H1 (cell line): ENCODE results near the gene C1QTNF7. TPM values are rescaled to one million over a fixed set of nuclear protein-coding genes. Genes with fewer than 3 reads are reported as not detected.

Experiments used
- CTCF ChIA-PET: fragments of 300-600 bp; sonication (Branson Sonifier 250); formaldehyde crosslinking; loops from one replicate; lab custom pipeline; 2021; ENCODE audit not compliant: partially characterized antibody; lab: Charles Lee
- POLR2A ChIA-PET: fragments of 300-600 bp; sonication (Branson Sonifier 250); formaldehyde crosslinking; loops from one replicate; lab custom pipeline; 2021; ENCODE audit warnings: inconsistent platforms; ENCODE audit not compliant: partially characterized antibody; lab: Charles Lee
- DNase-seq, 2 experiments: peaks; one replicate each; pipeline versions ENCODE4 v3.0.0 to v3.0.0-alpha.2; 2010 to 2022; ENCODE audit warnings: low spot score in 2 of 2, low read depth in 1 of 2, mixed read lengths in 1 of 2
- FAIRE-seq: peaks from 2 replicates; lab custom pipeline; 2011; peaks lifted over from hg19 to GRCh38; lab: Jason Lieb, UNC
- H2AFZ ChIP-seq: 2 replicates; pipeline ENCODE4 v1.8.1; 2012; ENCODE audit warnings: low read length, inconsistent platforms
- H2AK5ac ChIP-seq: 2 replicates; pipeline ENCODE4 v1.6.1; 2013; ENCODE audit warnings: low read depth, low read length
- H2BK120ac ChIP-seq: replicated peaks from 2 replicates; pipeline ENCODE3; 2013; ENCODE audit warnings: low read depth, low read length, inconsistent platforms
- H2BK12ac ChIP-seq: 2 replicates; pipeline ENCODE4 v1.6.1; 2013; ENCODE audit warnings: low read depth, low read length
- H2BK15ac ChIP-seq: 2 replicates; pipeline ENCODE4 v1.6.1; 2013; ENCODE audit warnings: low read length
- H2BK20ac ChIP-seq: 2 replicates; pipeline ENCODE4 v1.6.1; 2013; ENCODE audit warnings: low read length
- H2BK5ac ChIP-seq: 2 replicates; pipeline ENCODE4 v1.6.1; 2013; ENCODE audit warnings: low read depth, low read length
- H3K14ac ChIP-seq: 2 replicates; pipeline ENCODE4 v1.6.1; 2013; ENCODE audit warnings: inconsistent platforms; ENCODE audit not compliant: insufficient read length
- H3K18ac ChIP-seq: 2 replicates; pipeline ENCODE4 v1.6.1; 2013; ENCODE audit warnings: low read length; ENCODE audit errors: extremely low read depth
- H3K23ac ChIP-seq: 2 replicates; pipeline ENCODE4 v1.6.1; 2013; ENCODE audit warnings: inconsistent platforms; ENCODE audit not compliant: insufficient read length
- H3K23me2 ChIP-seq: 2 replicates; pipeline ENCODE4 v1.6.1; 2013; ENCODE audit warnings: low read depth, low read length
- H3K27ac ChIP-seq: 2 replicates; pipeline ENCODE4 v1.6.1; 2011; ENCODE audit warnings: low read depth, low read length, inconsistent platforms
- H3K27me3 ChIP-seq, 4 experiments: replicated peaks in 1 of 4; 1 replicate in 1 of 4; 2 replicates in 3 of 4; pipeline versions ENCODE4 v1.6.1 to v1.8.1; 2011 to 2013; ENCODE audit warnings: low read length in 3 of 4, mild to moderate bottlenecking in 3 of 4, inconsistent platforms in 2 of 4, mixed read lengths in 2 of 4, moderate library complexity in 1 of 4; ENCODE audit not compliant: control insufficient read depth in 3 of 4, insufficient read depth in 3 of 4; ENCODE audit errors: extremely low read depth in 1 of 4
- H3K36me3 ChIP-seq, 4 experiments: 2 replicates each; pipeline versions ENCODE4 v1.6.1 to v1.8.1; 2011 to 2013; ENCODE audit warnings: mild to moderate bottlenecking in 4 of 4, low read length in 3 of 4, moderate library complexity in 2 of 4, control low read depth in 1 of 4, inconsistent platforms in 1 of 4; ENCODE audit not compliant: insufficient read depth in 4 of 4, control insufficient read depth in 2 of 4
- H3K4ac ChIP-seq: replicated peaks from 2 replicates; pipeline ENCODE3; 2013; ENCODE audit warnings: low read length, low read depth, mixed read lengths, inconsistent platforms; ENCODE audit not compliant: insufficient read length
- H3K4me1 ChIP-seq, 4 experiments: replicated peaks in 1 of 4; 1 replicate in 1 of 4; 2 replicates in 3 of 4; pipeline versions ENCODE4 v1.6.1 to v1.8.1; 2011 to 2013; ENCODE audit warnings: low read length in 3 of 4, inconsistent platforms in 2 of 4, mixed read lengths in 1 of 4; ENCODE audit not compliant: insufficient read depth in 4 of 4, control insufficient read depth in 3 of 4
- H3K4me2 ChIP-seq, 2 experiments: 2 replicates each; pipeline versions ENCODE4 v1.6.1 to v1.8.1; 2011 to 2013; ENCODE audit warnings: low read depth in 2 of 2, low read length in 2 of 2, control low read depth in 1 of 2, inconsistent platforms in 1 of 2, mild to moderate bottlenecking in 1 of 2; ENCODE audit not compliant: insufficient read depth in 1 of 2
- H3K4me3 ChIP-seq, 4 experiments: fragments of 200-600, 300-600 bp in 1 of 4; sonication (generic), shearing (Covaris generic), sonication (Bioruptor Twin) in 1 of 4; 2 replicates each; pipeline versions ENCODE4 v1.5.1 to v1.8.1; 2011 to 2016; ENCODE audit warnings: low read length in 4 of 4, low read depth in 3 of 4, control low read depth in 2 of 4, inconsistent platforms in 2 of 4, mild to moderate bottlenecking in 2 of 4, mixed read lengths in 1 of 4, moderate library complexity in 1 of 4; ENCODE audit not compliant: insufficient read depth in 2 of 4; ENCODE audit errors: extremely low read depth in 1 of 4
- H3K56ac ChIP-seq: replicated peaks from 2 replicates; pipeline ENCODE3; 2013; ENCODE audit warnings: low read depth, mild to moderate bottlenecking, mixed read lengths, low read length, inconsistent platforms; ENCODE audit not compliant: insufficient read length
- H3K79me1 ChIP-seq: 2 replicates; pipeline ENCODE4 v1.6.1; 2013; ENCODE audit warnings: low read depth, low read length, control low read depth
- H3K79me2 ChIP-seq, 2 experiments: 2 replicates each; pipeline versions ENCODE4 v1.6.1 to v1.8.1; 2012 to 2013; ENCODE audit warnings: low read length in 2 of 2, mild to moderate bottlenecking in 2 of 2, inconsistent platforms in 1 of 2; ENCODE audit not compliant: insufficient read depth in 2 of 2, control insufficient read depth in 1 of 2
- H3K9ac ChIP-seq, 4 experiments: replicated peaks in 1 of 4; 1 replicate in 1 of 4; 2 replicates in 3 of 4; pipeline versions ENCODE4 v1.6.1 to v1.8.1; 2011 to 2013; ENCODE audit warnings: low read depth in 3 of 4, low read length in 3 of 4, control low read depth in 2 of 4, mild to moderate bottlenecking in 2 of 4, moderate library complexity in 2 of 4, inconsistent platforms in 1 of 4; ENCODE audit errors: extremely low read depth in 1 of 4
- H3K9me3 ChIP-seq, 2 experiments: 2 replicates each; pipeline versions ENCODE4 v1.6.1 to v1.8.1; 2012 to 2013; ENCODE audit warnings: mild to moderate bottlenecking in 2 of 2, moderate library complexity in 2 of 2, control low read depth in 1 of 2, inconsistent platforms in 1 of 2, low read depth in 1 of 2, low read length in 1 of 2, mixed read lengths in 1 of 2; ENCODE audit not compliant: insufficient read depth in 2 of 2
- H4K20me1 ChIP-seq, 2 experiments: replicated peaks in 1 of 2; 2 replicates each; pipeline versions ENCODE3 to v1.8.1; 2011 to 2013; ENCODE audit warnings: inconsistent platforms in 2 of 2, low read length in 2 of 2, mild to moderate bottlenecking in 1 of 2; ENCODE audit not compliant: insufficient read depth in 2 of 2, control insufficient read depth in 1 of 2
- H4K5ac ChIP-seq: 2 replicates; pipeline ENCODE4 v1.6.1; 2013; ENCODE audit warnings: low read length, low read depth, mixed read lengths, inconsistent platforms; ENCODE audit not compliant: insufficient read length
- H4K8ac ChIP-seq: 2 replicates; pipeline ENCODE4 v1.8.0; 2013; ENCODE audit warnings: mild to moderate bottlenecking, moderate library complexity, low read length, inconsistent platforms; ENCODE audit not compliant: insufficient read depth; ENCODE audit errors: extremely low read depth
- H4K91ac ChIP-seq: replicated peaks from 2 replicates; pipeline ENCODE3; 2013; ENCODE audit warnings: low read length, mixed read lengths, inconsistent platforms; ENCODE audit not compliant: insufficient read length
- BCL11A ChIP-seq, 2 experiments: IDR thresholded peaks; one replicate each; pipeline ENCODE4 v1.6.1; 2011; ENCODE audit warnings: low read depth in 2 of 2, low read length in 2 of 2, mild to moderate bottlenecking in 2 of 2
- CHD1 ChIP-seq: IDR thresholded peaks from 2 replicates; pipeline ENCODE4 v1.6.1; 2012; ENCODE audit warnings: low read depth, low read length, improper control_type of control experiment
- E2F6 ChIP-seq: IDR thresholded peaks from 2 replicates; pipeline ENCODE4 v1.6.1; 2012; ENCODE audit warnings: inconsistent platforms
- GTF2F1 ChIP-seq: IDR thresholded peaks from 2 replicates; pipeline ENCODE4 v1.6.1; 2012; ENCODE audit warnings: low read depth, low read length, improper control_type of control experiment, borderline replicate concordance
- HDAC6 ChIP-seq: IDR thresholded peaks from one replicate; pipeline ENCODE4 v1.7.1; 2012; ENCODE audit warnings: low read depth, mild to moderate bottlenecking, inconsistent platforms, low read length, moderate library complexity
- KDM1A ChIP-seq: fragments of 200-600, 300-600 bp; sonication (generic); IDR thresholded peaks from 2 replicates; pipeline ENCODE4 v1.7.1; 2016; ENCODE audit warnings: mild to moderate bottlenecking, low read length, borderline replicate concordance
- NRF1 ChIP-seq: IDR thresholded peaks from 2 replicates; pipeline ENCODE4 v1.6.1; 2011; ENCODE audit warnings: mild to moderate bottlenecking, low read depth, low read length, improper control_type of control experiment
- RBBP5 ChIP-seq: IDR thresholded peaks from 2 replicates; pipeline ENCODE4 v1.7.1; 2012; ENCODE audit warnings: low read depth, mild to moderate bottlenecking, inconsistent platforms, low read length, moderate library complexity, borderline replicate concordance
- RNF2 ChIP-seq: fragments of 200-900, 300-1000 bp; sonication (generic); IDR thresholded peaks from 2 replicates; pipeline ENCODE4 v1.7.1; 2016; ENCODE audit warnings: borderline replicate concordance, low read depth, mild to moderate bottlenecking, antibody characterized with exemption, low read length; ENCODE audit not compliant: poor library complexity, severe bottlenecking; ENCODE audit errors: missing control alignments
- TEAD4 ChIP-seq: IDR thresholded peaks from 2 replicates; pipeline ENCODE4 v1.6.1; 2012; ENCODE audit warnings: low read depth, low read length, inconsistent platforms, mixed read lengths
- WGBS, 2 experiments: shearing (Covaris generic) in 1 of 2; methylation state at CpG; one replicate each; pipeline versions ENCODE4 v1.1.6 to v1.1.7; 2013 to 2015; ENCODE audit warnings: low lambda C conversion rate in 2 of 2, mixed read lengths in 2 of 2, inconsistent platforms in 1 of 2, low coverage in 1 of 2, missing lambda C conversion rate in 1 of 2; ENCODE audit not compliant: insufficient replicate concordance in 2 of 2, insufficient coverage in 1 of 2, insufficient read length in 1 of 2; ENCODE audit errors: extremely low coverage in 1 of 2, missing lambda C conversion rate in 1 of 2; 5-methylcytosine and 5-hydroxymethylcytosine counted together
- polyA plus RNA-seq, 7 experiments: library from polyadenylated mRNA; depleted of rRNA in 3 of 7; stranded (reverse) in 5 of 7; unstranded in 2 of 7; fragments of >200 nt in 5 of 7; fragments of 200-250 nt in 2 of 7; gene quantifications; 1 replicate in 5 of 7; 2 replicates in 1 of 7; 4 replicates in 1 of 7; pipeline versions ENCODE4 v1.2.1 to v1.2.3, GENCODE V29; 2011 to 2013; ENCODE audit warnings: missing spikeins in 2 of 7, mixed read lengths in 2 of 7
- total RNA-seq: library from RNA; stranded (reverse); fragmentation: NEBNext Ultra II Directional; extraction: Animal tissue kit (Norgen Biotek cat#: 25700); gene quantifications from 2 replicates; pipeline ENCODE4 v1.2.1, GENCODE V29; 2021

The C1QTNF7 gene
- total and polyA plus RNA-seq, 2 of the 8 experiments (the other 6 are each of a cell fraction or from before 2014, with no cell fraction given), result not detected

- no peak overlapping the region for H2BK5ac ChIP-seq
- H3K36me3 ChIP-seq, result no peaks in the 10 kb centered on the region
- H3K27ac ChIP-seq, result peak overlapping the region; percentile 86; the same call in 1 of the 2 replicates
- no peak overlapping the region for H2BK20ac ChIP-seq
- no peak overlapping the region for H3K4ac ChIP-seq
- H4K8ac ChIP-seq, result no peak overlapping the region
- H2AK5ac ChIP-seq, result no peak overlapping the region
- no peak overlapping the region for H3K9ac ChIP-seq
- H3K18ac ChIP-seq, result no peak overlapping the region
- no peak overlapping the region for H4K5ac ChIP-seq
- 53% methylated on average over 5 of the region's 5 CpGs; no CpG with 5 or more reads in 1 of the 2 experiments for WGBS, 2 experiments
- H3K4me3 ChIP-seq, result peak overlapping the region in 1 of 4 experiments; percentile 69; a peak in 2 of 8 replicates
- DNase-seq (no peak), FAIRE-seq (no peak)
- no peaks in the 10 kb centered on the region for H3K79me2 ChIP-seq
- H3K4me1 ChIP-seq, result peaks cover 3 to 6% (median 5%) of the 10 kb centered on the region in 4 experiments; a peak in 5 of 7 replicates
- H3K79me1 ChIP-seq, result no peaks in the 10 kb centered on the region
- no peak overlapping the region for H3K23ac ChIP-seq
- H3K56ac ChIP-seq, result no peak overlapping the region
- peak overlapping the region; percentile 60 to 83; a peak in 2 of 4 replicates for H3K4me2 ChIP-seq
- H2BK15ac ChIP-seq, result no peak overlapping the region; the same call in 1 of the 2 replicates
- no peak overlapping the region for H2BK120ac ChIP-seq
- H3K27me3 ChIP-seq, result no peaks in the 10 kb centered on the region
- no peak overlapping the region for H3K14ac ChIP-seq
- no peaks in the 10 kb centered on the region for H4K20me1 ChIP-seq
- CTCF ChIA-PET, result interaction anchor here (0.9 to 1.8 kb wide), 19 partner anchors 8 to 477 kb away, joined by 3 to 15 read pairs (median 6); partner anchors contain the start of gene CC2D2A
- no peaks in the 10 kb centered on the region for H3K9me3 ChIP-seq
- H4K91ac ChIP-seq, result no peak overlapping the region
- H2AFZ ChIP-seq, result peak overlapping the region; percentile 89
- POLR2A ChIA-PET, result interaction anchor here (0.7 to 3.8 kb wide), 8 partner anchors 9 to 308 kb away, joined by 3 to 52 read pairs (median 6); partner anchors contain the start of genes CC2D2A and FBXL5
- peaks cover 2% of the 10 kb centered on the region for H3K23me2 ChIP-seq
- H2BK12ac ChIP-seq, result no peak overlapping the region
- TF ChIP-seq BCL11A (IDR thresholded peaks at IDR 0.05; ENCODE audit: low read depth in 2 of 2, low read length in 2 of 2), result no peak
- TF ChIP-seq RNF2, result no peak
- TF ChIP-seq NRF1, result no peak
- no peak for TF ChIP-seq HDAC6
- no peak for TF ChIP-seq KDM1A
- no peak for TF ChIP-seq GTF2F1
- TF ChIP-seq E2F6, result no peak
- no peak for TF ChIP-seq TEAD4
- TF ChIP-seq RBBP5, result no peak
- no peak for TF ChIP-seq CHD1
These were observed 50.9 kb downstream of the C1QTNF7 start for GRCh38 chr4:15478724-15479088.
